ENCODE measurements around the gene DCXR. TPM values are rescaled to one million over a fixed set of nuclear protein-coding genes. Genes with fewer than 3 reads are reported as not detected.
A peak's percentile ranks its signal among the peaks of the same experiment; 100 is the strongest.

The DCXR gene
- total and polyA plus RNA-seq, 2 of the 13 experiments (the other 11 are each of a cell fraction or from before 2014, with no cell fraction given), result 287 to 311 TPM

- TF ChIP-seq HIC2 (CRISPR knock-in tag; IDR thresholded peaks at IDR 0.05; ENCODE audit: low read depth) (peak; percentile 96), TBX3 (IDR thresholded peaks at IDR 0.05; ENCODE audit: borderline replicate concordance) (no peak), ISX (CRISPR knock-in tag; conservative IDR thresholded peaks at IDR 0.05) (peak; percentile 80; the same call in 1 of the 2 replicates), DZIP1 (CRISPR knock-in tag; IDR thresholded peaks at IDR 0.05) (peak; percentile 27; the same call in 1 of the 2 replicates), MXI1 (IDR thresholded peaks at IDR 0.05; ENCODE audit: borderline replicate concordance, low read depth, low read length) (peak; percentile 94; the same call in 2 of the 3 replicates), TEAD3 (CRISPR knock-in tag; optimal IDR thresholded peaks at IDR 0.05; ENCODE audit: borderline replicate concordance) (peak; percentile 73), ZNF597 (CRISPR knock-in tag; IDR thresholded peaks at IDR 0.05) (peak; percentile 25; the same call in 1 of the 2 replicates), HIVEP1 (CRISPR knock-in tag; IDR thresholded peaks at IDR 0.05) (peak; percentile 88), HES4 (CRISPR knock-in tag; IDR thresholded peaks at IDR 0.05; ENCODE audit: borderline replicate concordance) (no peak; the same call in 1 of the 2 replicates), HNF1B (CRISPR knock-in tag; IDR thresholded peaks at IDR 0.05) (peak; percentile 59), MAFK (conservative IDR thresholded peaks at IDR 0.05 in 1 of 2, IDR thresholded peaks at IDR 0.05 in 1 of 2; ENCODE audit: low read length in 2 of 2) (0 out of 4 replicates have a peak, but pooled peaks have one; percentile 4 to 10), ZNF563 (CRISPR knock-in tag; IDR thresholded peaks at IDR 0.05) (peak; percentile 88), MAFG (CRISPR knock-in tag; IDR thresholded peaks at IDR 0.05) (no peak), FOXA1 (IDR thresholded peaks at IDR 0.05) (no peak), FOXA1 (CRISPR knock-in tag; IDR thresholded peaks at IDR 0.05) (no peak; the same call in 1 of the 2 replicates), DBP (CRISPR knock-in tag; IDR thresholded peaks at IDR 0.05; ENCODE audit: not compliant biosample characterization) (peak; percentile 81), NR2F2 (IDR thresholded peaks at IDR 0.05; ENCODE audit: borderline replicate concordance, low read depth) (no peak), TAF1 (CRISPR knock-in tag; IDR thresholded peaks at IDR 0.05) (peak; percentile 90), JDP2 (CRISPR knock-in tag; IDR thresholded peaks at IDR 0.05; ENCODE audit: borderline replicate concordance) (no peak), CBX5 (CRISPR knock-in tag; IDR thresholded peaks at IDR 0.05; ENCODE audit: borderline replicate concordance) (peak; percentile 95)
These were observed 45.7 kb downstream of the DCXR start (continued) for GRCh38 chr17:81991684-81992305.
